HS-27A (cell line): ENCODE data around the gene TMEM164.

ENCODE experiments used
- DNase-seq: peaks from one replicate; pipeline ENCODE4 v3.0.0-alpha.2; 2012; ENCODE audit warnings: low read depth, missing footprints

The TMEM164 gene

GRCh38 chrX:110170029-110170428 is 167.1 kb downstream of the TMEM164 start:
- no peak for DNase-seq

- no peak for DNase-seq
These were observed 168.5 kb downstream of the TMEM164 start for GRCh38 chrX:110171442-110171841.

GRCh38 chrX:110172215-110172614 is 169.3 kb downstream of the TMEM164 start:
- no peak for DNase-seq

GRCh38 chrX:110173192-110174175 is 170.6 kb downstream of the TMEM164 start:
- DNase-seq: no peak

DNA sequence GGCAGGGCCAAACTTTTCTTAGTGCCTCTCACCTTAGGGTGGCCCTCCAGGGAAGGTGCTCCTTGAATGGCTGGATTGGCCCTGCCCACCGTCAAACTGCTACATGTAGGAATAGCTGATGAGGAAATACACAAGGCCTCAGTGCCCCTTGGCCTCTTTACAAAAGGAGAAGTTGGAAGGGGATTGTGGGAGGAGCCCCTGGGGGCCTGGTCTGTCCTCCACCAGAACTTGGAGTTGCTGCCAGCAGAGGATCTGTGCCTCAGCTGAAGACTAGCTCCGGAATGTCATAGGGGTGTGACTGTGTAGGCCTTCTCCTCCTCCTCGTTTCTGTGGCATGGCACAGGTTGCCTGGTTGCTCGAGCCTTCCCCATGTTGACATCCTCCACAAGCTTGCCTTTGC is 172.2 kb downstream of the TMEM164 start:
- DNase-seq: no peak

- DNase-seq: no peak
These were observed 172.8 kb downstream of the TMEM164 start for GRCh38 chrX:110175696-110176095.

- DNase-seq: no peak
These were observed 175.4 kb downstream of the TMEM164 start for GRCh38 chrX:110178179-110178865.

- DNase-seq: no peak
These were observed 177.4 kb downstream of the TMEM164 start for GRCh38 chrX:110180176-110180927.

- DNase-seq: no peak
These were observed 178.0 kb downstream of the TMEM164 start for GRCh38 chrX:110180928-110181310.

DNA sequence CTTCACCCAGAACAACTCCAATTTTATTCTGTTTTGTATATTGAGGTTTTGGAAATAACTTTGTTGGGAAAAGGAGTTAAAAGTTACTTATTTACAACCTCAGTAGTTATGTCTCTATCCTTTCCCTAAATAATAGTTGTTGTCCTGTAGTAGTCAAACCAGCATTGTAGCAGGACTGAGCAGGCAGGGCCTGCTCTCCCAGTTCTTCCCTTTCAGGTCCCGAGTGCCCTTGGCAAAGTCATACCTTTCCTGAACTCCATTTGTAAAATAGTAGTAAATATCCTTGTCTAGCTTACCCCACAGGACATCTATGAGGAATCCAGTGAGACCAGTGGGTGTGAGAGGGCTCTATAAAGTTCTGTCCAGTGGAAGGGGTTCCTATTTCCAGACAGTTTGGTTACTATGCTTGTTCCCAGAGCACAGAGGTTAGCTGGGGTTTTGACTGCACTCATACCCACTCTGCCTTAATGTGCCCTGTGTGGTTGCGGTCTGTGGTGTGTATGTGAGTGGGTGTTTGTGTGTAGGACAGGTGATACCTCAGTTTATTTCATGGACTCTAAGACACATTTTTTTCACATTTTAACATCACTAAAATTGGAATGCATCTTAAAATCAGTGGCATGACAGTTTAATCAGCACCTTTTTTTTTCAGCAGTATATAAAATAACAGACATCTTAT is 178.7 kb downstream of the TMEM164 start:
- DNase-seq: no peak

DNA sequence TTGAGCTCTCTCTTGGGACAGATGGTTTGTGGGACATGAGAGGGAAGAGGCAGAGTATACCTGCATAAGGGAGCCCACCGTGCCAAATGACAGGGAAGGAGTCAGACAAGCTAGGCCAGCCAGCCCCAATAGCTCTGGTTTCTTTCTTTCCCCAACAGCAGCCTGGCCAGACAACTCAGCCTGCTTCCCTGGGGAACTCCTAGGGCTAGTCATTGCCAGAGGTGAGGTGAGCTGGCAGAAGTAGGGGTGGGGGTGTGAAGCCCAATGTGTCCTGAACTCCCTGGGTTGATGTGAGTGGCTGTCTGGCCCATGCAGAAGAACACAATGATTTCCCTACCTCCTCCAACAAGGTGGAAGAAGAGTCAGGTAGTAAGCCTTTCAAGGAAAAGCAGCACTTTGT is 179.4 kb downstream of the TMEM164 start:
- no peak for DNase-seq

DNA sequence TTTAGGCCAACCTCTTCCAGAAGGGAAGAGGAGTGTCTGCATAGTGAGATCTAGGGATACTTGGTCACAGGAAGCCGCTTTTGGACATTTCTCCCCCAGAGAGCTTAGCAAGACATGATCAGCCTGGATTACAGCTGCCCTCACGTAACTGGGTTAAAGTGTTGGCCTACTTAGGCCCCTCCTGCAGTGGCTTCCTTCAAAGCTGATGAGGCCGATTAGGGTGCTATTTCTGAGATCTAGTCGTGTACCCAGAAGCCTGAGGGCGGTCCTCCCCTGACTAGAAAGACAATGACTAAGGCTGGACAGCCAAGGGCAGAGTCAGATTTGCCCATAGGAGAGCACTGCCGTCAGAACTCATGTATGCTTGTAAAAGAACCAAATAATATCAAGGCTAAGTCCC is 180.0 kb downstream of the TMEM164 start:
- no peak for DNase-seq

DNA sequence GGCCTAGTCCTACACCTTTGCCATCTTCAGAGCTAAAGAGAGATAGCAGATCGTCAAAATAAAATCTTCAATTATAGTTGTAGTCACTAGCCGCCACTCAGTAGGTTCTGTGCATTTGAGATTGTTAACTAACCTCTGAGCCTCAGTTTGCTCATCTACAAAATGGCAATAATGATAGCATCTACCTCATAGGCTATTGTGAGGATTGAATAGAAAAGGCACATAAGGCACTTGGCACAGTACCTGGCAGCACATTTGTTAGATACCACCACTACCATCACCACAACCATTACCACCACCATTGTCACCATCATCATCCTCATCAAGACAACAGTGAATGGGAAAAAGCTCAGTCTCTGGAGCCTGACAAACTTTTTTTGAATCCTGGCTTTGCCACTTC is 180.4 kb downstream of the TMEM164 start:
- no peak for DNase-seq

DNA sequence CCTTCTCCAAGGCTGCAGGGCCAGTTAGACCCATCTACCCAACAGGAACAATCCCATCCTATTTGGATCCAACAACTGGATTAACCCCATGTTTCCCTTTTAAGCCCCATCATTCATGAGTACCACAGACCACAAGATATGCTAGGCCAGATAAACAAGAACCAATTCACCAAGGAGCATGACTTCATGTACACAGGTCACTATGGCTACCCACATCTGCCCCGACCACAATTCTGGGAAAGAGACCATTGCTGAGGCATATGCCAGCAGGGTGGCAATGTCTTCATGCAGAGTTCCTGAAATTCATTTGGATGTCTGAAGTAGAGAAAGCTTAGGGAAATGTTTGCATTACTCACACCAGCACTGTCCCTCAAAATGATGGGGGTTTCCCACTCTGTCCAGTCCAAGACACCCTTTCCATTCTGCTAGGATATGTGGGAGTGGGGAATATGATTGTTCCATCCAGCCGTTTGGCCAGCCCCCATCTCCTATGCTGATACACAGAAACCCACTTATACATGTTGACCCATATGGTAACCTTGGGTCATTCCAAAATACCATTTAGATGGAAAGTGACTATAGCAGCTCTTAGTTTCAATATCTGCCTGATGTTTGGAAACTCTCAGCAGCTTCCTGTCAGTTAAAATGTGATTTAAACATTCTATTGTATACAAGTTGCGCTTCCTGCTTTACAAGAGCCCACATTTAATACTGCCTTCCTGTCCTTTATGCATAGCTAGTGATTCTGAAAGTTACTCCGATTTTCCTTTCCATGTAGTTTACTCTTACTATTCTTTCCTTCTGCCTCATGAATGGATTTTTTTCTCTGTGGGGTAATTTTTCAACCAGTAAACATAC is 186.0 kb downstream of the TMEM164 start:
- no peak for DNase-seq

DNA sequence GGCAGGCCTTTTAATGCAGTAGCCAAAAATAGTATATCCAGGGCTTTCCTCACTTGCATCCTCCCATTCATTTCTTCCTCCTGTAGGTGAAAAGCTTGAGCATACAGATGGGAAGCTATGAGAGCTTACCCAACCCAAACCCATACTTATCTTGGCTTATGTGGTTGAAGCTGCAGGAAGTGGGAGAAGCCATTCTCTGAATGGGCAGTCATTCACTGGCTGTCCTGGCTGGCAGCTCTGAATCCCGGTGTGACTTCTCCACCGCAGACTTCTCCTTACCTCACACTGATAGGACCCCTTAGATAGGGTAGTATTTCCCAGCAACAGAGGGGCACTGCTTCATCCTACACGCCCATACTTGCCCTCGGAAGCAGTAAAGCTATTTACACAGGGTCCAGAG is 189.6 kb downstream of the TMEM164 start:
- no peak for DNase-seq

DNA sequence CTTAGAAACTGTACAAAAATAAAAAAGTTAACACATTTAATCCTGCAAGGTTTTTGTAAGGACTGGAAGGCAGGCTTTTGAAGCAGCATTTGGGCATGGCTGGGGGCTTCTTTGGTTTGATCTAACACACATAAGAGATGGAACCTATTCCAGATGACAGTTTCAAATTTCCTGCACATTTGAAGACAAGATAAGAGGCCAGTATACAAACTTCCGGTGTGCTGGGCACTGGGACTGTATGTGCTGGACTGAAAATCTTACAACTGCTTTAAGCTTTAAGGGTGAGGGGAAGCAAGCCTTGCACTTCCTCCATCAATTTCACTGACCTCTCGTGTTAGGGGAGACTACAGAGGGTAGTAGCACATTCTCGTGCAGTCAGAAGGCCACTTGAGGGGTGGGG is 192.1 kb downstream of the TMEM164 start:
- DNase-seq: no peak

GRCh38 chrX:110201799-110202198 is 198.9 kb downstream of the TMEM164 start:
- DNase-seq: no peak

GRCh38 chrX:110204986-110205385 is 202.1 kb downstream of the TMEM164 start:
- no peak for DNase-seq

GRCh38 chrX:110208092-110208491 is 205.2 kb downstream of the TMEM164 start:
- DNase-seq: no peak

DNA sequence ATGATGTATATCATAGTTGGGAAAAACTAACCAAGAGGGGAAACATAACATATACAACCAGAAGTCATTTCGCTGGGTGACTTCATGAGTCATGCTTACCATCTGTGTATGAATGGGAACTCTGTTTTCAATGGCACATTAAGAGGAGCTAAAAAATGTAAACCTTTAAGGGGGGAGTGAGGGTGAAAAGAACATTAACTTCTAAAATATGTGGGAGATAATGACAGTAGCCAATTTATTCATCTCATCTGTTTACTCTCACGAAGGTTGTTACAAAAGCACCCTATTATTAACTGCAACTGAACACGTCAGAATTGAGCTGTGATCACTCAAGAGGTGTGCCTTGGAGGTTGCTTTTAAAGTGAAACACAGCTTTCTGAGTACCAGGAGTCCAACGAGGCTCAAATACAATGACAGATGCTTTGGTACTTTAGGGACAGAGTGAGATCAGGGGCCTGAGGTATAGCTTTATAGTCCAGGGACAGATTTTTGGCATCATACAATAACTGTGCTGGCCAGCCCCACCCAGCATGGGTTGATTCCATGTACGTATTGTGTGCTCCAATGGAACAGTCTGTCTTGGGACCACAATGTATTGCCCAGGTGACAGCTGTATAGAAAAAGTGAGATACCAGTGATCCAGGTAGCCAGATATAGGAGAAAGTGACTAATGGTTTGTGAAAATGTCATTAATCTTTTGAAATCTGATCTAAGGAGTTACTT is 207.7 kb downstream of the TMEM164 start:
- no peak for DNase-seq
